Embryonic facial prominence (tissue), 1 donor: ENCODE results near the gene KIF19.
"Not testable (repeated sequence)": the region's sequence is repeated elsewhere in the genome, so short reads cannot be mapped to it uniquely, and the experiment has no call there.

Source experiments
- DNase-seq: peaks from one replicate; pipeline ENCODE4 v3.0.0-alpha.2; 2016; ENCODE audit errors: extremely low spot score

The KIF19 gene, protein sequence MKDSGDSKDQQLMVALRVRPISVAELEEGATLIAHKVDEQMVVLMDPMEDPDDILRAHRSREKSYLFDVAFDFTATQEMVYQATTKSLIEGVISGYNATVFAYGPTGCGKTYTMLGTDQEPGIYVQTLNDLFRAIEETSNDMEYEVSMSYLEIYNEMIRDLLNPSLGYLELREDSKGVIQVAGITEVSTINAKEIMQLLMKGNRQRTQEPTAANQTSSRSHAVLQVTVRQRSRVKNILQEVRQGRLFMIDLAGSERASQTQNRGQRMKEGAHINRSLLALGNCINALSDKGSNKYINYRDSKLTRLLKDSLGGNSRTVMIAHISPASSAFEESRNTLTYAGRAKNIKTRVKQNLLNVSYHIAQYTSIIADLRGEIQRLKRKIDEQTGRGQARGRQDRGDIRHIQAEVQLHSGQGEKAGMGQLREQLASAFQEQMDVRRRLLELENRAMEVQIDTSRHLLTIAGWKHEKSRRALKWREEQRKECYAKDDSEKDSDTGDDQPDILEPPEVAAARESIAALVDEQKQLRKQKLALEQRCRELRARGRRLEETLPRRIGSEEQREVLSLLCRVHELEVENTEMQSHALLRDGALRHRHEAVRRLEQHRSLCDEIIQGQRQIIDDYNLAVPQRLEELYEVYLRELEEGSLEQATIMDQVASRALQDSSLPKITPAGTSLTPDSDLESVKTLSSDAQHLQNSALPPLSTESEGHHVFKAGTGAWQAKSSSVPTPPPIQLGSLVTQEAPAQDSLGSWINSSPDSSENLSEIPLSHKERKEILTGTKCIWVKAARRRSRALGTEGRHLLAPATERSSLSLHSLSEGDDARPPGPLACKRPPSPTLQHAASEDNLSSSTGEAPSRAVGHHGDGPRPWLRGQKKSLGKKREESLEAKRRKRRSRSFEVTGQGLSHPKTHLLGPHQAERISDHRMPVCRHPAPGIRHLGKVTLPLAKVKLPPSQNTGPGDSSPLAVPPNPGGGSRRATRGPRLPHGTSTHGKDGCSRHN

GRCh38 chr17:74325743-74326379 is at the start of gene KIF19:
TSS of gene KIF19 (plus strand) at chr17:74326226. CDS start at chr17:74326350, 124 bp downstream.
- no peak for DNase-seq

DNA sequence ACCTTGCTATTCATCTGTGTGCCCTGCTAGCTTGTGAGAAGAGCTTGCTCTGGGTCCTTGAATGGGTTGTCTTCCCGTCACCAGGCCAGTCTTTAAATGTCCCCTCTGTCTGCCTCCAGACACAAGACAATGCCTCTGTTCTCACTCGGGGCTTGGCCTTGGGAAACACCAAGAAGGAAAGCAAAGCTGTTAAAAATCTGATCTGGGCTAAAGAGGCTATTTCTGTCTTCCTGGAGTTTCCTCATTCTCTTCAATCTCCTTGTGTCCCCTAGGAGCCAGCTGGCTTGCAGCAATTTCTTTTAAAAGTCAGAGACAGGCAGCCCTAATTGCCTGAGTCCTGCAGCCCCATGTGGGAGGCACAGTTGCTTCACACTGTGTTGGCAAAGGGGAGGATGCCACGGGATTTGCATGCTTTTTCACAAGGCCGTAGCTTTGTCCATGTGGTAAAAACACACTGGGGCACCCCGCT is 49.5 kb upstream of the KIF19 start:
- DNase-seq, result no peak

DNA sequence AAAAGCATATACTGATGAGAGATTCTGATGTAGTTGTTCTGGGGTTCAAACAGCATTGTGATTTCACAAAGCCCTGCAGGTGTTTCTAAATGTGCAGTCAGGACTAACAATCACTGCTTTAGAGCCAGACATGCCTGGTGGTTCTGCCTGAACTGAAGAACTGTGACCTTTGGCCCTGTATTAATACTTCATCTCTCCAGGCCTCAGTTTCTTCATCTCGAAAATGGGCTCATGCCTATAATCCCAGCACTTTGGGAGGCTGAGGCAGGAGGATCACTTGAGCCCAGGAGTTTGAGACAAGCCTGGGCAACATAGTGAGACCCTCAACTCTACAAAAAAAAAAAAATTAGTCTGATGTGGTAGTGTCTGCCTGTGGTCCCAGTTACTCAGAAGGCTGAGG is 48.1 kb upstream of the KIF19 start:
- DNase-seq, result no peak

GRCh38 chr17:74279617-74280016 is 46.4 kb upstream of the KIF19 start:
- not testable (repeated sequence) for DNase-seq

DNA sequence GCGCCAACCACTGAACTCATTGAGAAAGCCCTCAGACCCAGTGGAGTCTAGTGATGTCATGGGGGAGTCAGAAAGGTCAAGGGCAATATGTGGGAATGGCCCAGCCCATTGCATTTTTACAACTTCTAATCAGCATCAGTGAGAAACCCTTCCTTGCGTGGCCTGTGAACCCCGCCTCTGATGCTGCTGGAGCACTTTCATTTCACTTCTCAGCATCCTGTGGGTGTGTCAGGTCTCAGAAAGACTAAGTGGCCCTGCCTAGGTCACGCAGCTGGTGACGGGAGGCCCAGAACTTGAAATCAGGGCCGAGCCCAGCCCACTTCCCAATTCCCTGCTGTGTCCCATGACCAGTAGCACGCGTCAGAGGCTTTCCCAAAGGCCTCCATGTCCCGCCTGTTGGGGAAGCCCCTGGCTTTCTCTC is 45.9 kb upstream of the KIF19 start:
- no peak for DNase-seq

- DNase-seq, result no peak
These were observed 44.2 kb upstream of the KIF19 start for GRCh38 chr17:74281799-74282198.

DNA sequence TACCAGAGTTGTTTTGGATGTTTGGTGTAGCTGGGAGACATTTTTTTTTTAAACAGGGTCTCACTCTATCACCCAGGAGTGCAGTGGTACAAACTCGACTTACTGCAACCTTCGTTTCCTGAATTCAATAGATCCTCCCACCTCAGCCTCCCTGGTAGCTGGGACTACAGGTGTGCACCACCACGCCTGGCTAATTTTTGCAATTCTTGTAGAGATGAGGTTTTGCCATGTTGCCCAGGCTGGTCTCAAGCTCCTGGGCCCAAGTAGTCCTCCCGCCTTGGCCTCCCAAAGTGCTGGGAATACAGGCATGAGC is 43.8 kb upstream of the KIF19 start:
- DNase-seq, result not testable (repeated sequence)

DNA sequence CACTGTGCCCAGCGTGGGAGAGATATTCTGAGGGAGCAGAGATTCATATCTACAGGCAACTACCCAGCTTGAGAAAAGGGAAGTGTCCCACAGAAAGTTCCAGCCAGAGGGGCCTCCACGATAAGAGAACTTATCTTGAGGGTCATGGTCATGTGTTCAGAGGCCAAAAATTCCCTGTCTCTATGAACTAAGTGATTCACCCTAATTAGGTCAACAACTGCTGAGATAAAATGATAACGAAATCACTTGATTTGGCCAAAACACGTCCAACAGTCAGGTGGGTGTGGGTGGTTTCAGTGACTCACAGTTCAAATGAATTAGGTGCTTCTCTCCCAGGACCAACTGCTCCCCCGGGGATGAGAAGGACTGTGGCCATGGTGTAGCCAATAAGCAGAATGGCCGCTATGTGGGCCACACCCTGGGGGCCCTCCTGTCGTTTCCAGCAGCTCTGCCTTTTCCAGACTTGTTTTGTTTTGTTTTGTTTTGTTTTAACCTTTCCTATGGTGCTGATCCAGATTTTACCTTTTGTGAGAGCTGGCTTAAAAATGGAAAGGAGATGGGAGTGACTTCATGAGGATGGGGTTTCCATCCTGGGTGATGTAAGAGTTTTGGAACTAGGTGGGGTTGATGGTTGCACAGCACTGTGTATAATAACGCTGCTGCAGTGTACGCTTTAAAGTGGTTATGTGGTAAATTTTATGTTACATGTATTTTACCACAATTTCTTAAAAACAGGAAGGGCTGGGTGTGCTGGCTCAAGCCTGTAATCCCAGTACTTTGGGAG is 43.2 kb upstream of the KIF19 start:
- no peak for DNase-seq

GRCh38 chr17:74283371-74283673 is 42.7 kb upstream of the KIF19 start:
- no peak for DNase-seq

GRCh38 chr17:74287031-74287602 is 38.9 kb upstream of the KIF19 start:
- no peak for DNase-seq

DNA sequence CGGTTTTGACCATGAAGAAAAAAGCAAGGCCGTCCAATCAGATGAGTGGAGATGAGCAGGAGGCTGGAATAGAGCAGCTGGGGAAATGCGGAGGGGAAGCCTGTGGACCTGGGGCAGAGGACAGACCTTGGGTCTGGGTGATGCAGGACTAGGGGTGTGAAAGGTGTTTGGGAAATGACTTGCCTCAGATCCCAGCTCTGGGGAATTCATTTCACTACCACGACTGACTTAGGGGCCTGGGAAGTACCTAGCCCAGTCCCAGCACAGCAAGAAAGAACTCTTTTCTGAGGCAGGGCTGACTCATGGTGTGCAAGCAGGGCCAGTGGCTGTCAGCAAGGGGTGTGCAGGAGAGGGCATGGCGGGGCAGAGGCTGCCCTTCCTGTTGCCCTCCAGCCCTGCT is 37.2 kb upstream of the KIF19 start:
- no peak for DNase-seq

DNA sequence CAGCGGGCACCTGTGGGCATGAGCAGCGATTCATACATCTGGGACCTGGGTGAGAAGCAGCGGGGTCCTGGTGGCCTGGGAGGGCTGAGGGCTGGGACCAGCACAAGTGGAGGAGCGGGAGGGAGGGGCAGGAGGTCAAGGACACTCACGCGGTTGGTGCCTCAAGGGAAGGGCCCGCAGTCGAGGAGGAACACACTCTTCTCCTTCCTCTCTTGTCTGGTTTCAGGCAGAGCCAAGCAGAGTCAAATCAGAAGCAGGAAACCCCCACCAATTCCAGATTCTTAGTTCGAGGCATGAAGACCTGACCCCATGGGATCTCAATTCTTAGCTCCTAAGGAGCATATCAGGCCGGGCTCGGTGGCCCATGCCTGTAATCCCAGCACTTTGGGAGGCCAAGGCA is 36.3 kb upstream of the KIF19 start:
- no peak for DNase-seq

- DNase-seq, result no peak
These were observed 35.7 kb upstream of the KIF19 start for GRCh38 chr17:74290340-74290739.

GRCh38 chr17:74292495-74292894 is 33.5 kb upstream of the KIF19 start:
- DNase-seq, result no peak

GRCh38 chr17:74295625-74296547 is 30.1 kb upstream of the KIF19 start:
- no peak for DNase-seq

GRCh38 chr17:74296548-74296936 is 29.5 kb upstream of the KIF19 start:
- DNase-seq, result no peak

DNA sequence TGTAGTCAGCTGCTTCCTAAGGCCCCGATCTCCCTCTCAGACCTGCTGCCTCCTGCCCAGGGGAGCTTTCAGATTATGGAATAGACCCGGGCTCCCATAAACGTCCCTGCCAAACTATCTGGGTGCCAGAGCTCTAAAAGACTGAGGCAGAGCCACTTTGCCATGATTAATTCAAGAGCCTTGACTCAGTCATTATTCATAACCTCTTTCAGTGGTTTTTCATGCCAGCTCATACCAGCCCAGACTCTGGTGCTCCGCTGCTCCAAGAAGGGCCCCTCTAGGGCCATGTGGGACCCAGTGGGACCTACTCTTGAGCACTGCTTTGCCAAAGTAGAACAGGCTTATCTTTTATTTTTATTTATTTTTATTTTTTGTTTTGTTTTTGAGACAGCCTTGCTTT is 28.1 kb upstream of the KIF19 start:
- no peak for DNase-seq

- no peak for DNase-seq
These were observed 27.2 kb upstream of the KIF19 start for GRCh38 chr17:74298778-74299177.

GRCh38 chr17:74299226-74300009 is 26.6 kb upstream of the KIF19 start:
- DNase-seq, result no peak
